HG03565 (cell line): ENCODE measurements around the gene EPHA2.
"Not testable (repeated sequence)": the region's sequence is repeated elsewhere in the genome, so short reads cannot be mapped to it uniquely, and the experiment has no call there.

Source experiments
- ATAC-seq: cut with Tn5 transposase; IDR thresholded peaks from one replicate; pipeline ENCODE4 v1.9.1; 2021; ENCODE audit warnings: mild to moderate bottlenecking, moderate library complexity; ENCODE audit not compliant: unreplicated experiment

EPHA2 gene

GRCh38 chr1:16122350-16122881 is 33.5 kb downstream of the EPHA2 start:
- no peak for ATAC-seq

- no peak for ATAC-seq
These were observed 34.9 kb downstream of the EPHA2 start for GRCh38 chr1:16120940-16121410.

- ATAC-seq: no peak
These were observed 35.5 kb downstream of the EPHA2 start for GRCh38 chr1:16120407-16120806.

DNA sequence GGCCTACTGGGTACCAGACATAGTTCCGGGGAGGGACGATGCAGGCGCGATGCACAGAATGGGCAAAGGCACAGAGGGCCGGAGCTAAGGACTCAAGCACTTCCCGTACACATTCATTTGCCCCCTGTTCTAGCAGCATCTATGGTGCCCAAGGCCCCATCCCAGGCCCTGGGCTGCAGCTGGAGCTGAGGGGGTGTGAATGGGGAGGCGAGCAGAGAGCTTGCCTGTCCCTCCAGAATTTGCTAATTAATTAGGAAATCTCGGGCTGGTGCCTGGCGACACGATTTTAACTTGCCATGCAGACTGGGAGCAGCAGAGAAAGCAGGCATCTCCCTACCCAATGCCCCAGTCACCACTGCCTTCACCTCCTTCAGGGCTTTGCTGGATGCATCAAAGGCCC is 35.9 kb downstream of the EPHA2 start:
- no peak for ATAC-seq

DNA sequence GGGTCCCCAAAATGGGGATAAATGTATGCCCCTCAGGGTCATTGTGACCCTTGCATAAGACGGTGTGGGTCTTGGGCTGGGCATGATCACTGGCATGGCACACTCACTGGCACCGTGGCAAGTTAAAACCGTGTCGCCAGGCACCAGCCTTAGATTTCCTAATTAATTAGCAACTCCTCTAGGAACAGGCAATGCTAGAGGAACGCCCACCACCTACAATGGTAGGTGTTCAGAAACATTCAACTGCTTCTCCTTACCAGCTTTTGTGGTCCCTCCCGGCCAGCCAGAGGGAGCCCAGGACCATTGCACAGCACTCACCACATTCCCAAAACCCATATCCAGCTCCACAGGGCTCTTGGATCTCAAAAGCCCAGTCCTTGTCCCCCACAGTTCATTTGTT is 36.4 kb downstream of the EPHA2 start:
- no peak for ATAC-seq

DNA sequence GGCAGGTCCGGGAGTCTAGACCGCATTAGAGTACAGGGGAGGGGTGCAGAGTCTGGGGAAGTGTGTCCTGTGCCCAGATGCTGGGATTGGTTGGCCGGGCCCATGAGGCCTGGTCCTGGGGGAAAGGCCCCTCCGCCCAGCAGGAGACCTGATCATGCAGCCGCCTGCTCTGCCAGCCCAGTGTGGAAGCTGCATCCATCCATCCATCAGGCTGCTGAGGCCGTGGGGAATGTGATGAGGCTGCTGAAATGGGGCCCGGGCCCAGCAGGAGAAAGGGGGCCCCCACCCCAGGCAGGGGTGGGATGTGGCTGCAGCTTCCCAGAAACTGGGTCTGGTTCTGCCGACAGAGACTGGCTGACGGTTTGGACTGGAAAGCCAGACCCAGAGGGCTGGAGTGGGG is 37.2 kb downstream of the EPHA2 start:
- no peak for ATAC-seq

GRCh38 chr1:16117936-16118335 is 37.9 kb downstream of the EPHA2 start:
- no peak for ATAC-seq

DNA sequence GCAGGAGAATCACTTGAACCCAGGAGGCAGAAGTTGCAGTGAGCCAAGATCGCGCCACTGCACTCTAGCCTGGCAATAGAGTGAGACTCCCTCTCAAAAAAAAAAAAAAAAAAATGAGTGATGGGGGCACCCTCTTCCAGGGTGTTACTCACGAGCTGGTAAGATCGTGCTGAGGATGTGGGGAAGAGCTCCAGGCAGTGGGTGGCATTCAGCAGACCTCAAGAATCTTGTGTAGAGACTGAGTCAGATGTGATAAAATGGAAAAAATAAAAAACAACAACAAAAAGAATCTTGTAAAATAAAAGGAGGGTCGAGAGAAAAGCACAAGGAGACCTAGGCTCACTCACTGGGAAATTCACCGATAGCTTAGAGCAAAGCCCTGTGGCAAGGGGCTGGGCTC is 38.5 kb downstream of the EPHA2 start:
- no peak for ATAC-seq

- ATAC-seq: no peak
These were observed 39.2 kb downstream of the EPHA2 start for GRCh38 chr1:16116625-16117024.

DNA sequence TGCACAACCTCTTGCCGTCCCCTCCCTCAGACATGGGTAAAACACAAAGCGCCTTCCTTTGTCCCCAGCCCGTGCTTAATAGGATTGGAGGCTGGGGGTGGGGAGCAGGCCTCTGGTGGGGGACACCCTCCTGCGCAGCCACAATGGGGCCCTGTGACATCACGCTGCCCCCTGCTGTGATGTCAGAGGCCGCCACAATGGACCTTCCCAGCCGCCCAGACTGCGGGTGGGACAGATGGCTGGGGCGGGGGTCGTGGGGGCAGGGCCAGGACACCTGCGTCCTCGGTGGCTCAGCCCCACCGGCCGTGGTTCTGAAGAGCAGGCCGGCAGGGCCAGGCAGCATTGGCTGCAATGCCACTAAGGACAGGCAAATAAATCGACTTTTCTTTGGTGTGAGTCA is 39.9 kb downstream of the EPHA2 start:
- no peak for ATAC-seq

DNA sequence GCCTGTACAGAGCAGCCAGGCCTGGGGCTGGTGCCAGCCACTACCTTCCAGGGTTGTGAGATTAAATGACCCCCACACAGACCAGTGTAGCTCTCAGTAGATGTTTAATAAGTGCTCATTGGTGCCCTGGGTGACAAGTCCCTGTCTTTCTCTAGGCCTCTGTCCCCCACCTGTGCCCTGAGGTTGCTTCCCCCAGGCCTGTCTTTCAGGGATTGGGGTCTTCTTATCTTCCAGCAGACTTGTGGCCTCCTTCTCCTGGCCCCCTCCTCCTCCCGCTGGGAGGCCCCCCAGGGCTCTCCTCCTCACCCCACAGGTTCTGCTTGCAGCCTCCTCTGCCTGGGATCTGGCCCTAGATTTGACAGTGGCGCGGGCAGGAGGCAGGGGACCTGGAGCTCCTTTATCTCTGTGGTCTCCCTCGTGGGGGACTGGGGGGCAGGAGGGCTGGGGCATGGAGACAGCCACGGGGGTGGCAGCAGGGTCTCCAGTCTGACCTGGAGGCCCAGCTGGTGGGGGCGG is 40.3 kb downstream of the EPHA2 start:
- ATAC-seq: no peak

- ATAC-seq: no peak
These were observed 41.1 kb downstream of the EPHA2 start for GRCh38 chr1:16114527-16115467.

GRCh38 chr1:16112596-16113555 is 43.0 kb downstream of the EPHA2 start:
- ATAC-seq: no peak

DNA sequence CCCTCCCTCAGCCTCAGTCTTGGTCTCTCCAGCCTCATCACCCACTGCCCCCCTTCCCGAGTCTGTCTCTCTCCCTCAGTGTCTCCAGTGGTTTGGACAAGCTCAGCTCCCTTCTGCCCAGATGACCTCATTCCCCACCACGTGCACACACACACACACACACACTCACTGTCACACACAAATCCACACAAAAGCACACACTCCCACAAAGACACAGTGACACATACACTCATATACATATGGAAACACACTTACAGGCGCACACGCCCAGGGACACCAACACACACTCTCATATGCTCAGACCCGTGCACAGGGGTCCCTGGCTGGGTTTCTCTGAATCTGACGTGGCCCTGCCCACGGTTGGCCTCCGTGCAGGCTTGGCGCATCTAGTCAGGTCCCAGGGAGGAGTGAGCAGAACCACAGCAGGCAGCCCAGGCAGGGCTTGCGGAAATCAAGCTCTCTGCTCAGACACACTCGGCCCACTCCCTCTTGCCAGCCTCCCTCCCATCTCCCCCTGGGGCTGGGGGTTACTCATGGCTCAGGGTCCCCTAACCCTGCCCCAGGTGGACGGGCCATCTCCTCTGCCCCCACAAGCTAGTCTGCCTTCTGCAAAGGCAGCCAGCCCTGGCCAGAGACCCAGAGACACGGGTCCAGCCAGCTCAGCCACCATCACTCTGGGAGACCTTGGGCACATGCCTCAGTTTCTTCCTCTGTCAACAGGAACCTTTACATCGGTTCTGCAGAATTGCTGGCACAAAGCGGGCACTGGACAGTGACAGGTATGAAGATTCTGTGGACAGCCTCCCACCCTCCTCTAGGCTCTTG is 43.9 kb downstream of the EPHA2 start:
- no peak for ATAC-seq

DNA sequence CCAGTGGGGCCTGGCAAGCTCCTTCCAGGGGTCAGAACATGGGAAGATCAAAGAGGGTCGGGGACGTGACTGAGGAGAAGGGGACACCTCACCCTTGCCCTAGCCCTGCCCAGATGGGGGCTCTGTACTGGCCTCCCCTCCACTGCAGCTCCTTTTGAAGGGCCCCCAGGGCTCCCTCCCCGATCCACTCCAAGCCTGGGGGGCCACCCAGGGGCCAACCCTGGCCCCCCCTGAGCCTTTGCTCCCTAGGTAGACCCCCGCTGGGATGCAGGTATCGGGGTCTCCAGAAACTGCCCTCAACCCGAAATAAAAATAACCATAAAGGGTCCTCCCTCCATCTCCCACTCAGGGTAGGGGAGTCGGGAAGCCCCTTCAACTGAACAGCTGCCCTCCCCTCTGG is 45.0 kb downstream of the EPHA2 start:
- no peak for ATAC-seq

- ATAC-seq: no peak
These were observed 45.4 kb downstream of the EPHA2 start for GRCh38 chr1:16110456-16110855.

- no peak for ATAC-seq
These were observed 46.3 kb downstream of the EPHA2 start for GRCh38 chr1:16109571-16109970.

DNA sequence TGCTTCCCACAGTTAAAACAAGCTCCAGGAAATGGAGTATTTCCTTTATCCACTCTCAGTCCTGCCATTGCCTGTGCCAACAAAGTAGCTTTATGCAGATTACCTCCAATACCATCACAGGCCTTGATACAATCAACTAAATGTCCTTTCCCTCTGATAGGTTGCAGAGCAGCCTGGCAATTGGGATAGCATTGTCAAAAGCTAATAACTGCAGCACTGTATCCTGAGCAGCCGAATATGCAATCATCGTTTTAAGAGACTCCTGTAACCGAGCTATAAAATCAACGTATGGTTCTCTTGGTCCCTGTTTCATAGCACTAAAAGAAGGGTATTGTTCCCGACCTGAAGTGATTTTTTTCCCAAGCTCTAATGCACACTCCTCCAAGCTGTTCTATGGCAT is 48.8 kb downstream of the EPHA2 start:
- not testable (repeated sequence) for ATAC-seq

GRCh38 chr1:16101623-16102022 is 54.2 kb downstream of the EPHA2 start:
- no peak for ATAC-seq

DNA sequence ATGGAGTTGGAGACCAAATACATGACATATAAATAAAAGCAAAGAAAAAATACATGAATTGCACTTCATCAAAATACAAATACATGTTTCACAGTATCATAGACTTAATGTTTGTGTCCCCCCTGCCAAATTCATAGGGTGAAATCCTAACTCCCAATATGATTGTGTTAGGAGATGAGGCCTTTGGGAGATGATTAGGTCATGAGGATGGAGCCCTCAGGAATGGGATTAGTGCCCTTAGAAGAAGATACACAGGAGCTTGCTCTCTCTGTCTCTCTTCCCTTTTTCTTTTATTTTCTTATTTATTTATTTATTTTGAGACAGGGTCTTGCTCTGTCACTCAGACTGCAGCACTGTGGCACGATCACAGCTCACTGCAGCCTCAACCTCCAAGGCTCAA is 56.5 kb downstream of the EPHA2 start:
- ATAC-seq: no peak
